GM12878 (cell line): ENCODE data around the gene NFYC. TPM values are rescaled to one million over a fixed set of nuclear protein-coding genes. Genes with fewer than 3 reads are reported as not detected.

Experiments
- ATF7 ChIP-seq: fragments of 450-650 bp; IDR thresholded peaks from 2 replicates; pipeline ENCODE4 v1.6.1; 2016; ENCODE audit warnings: low read depth, mild to moderate bottlenecking
- EP300 ChIP-seq, 2 experiments: fragments of 150-350 bp in 1 of 2; IDR thresholded peaks; 2 replicates each; pipeline ENCODE4 v1.6.1; 2011 to 2012; ENCODE audit warnings: low read depth in 2 of 2, low read length in 2 of 2, borderline replicate concordance in 1 of 2, improper control_type of control experiment in 1 of 2, inconsistent platforms in 1 of 2; ENCODE audit not compliant: control insufficient read depth in 1 of 2
- FOXM1 ChIP-seq: IDR thresholded peaks from 2 replicates; pipeline ENCODE4 v1.6.1; 2012; ENCODE audit warnings: low read depth, mild to moderate bottlenecking, inconsistent platforms, low read length, moderate library complexity
- KDM1A ChIP-seq: fragments of 200-600 bp; sonication (generic); IDR thresholded peaks from 2 replicates; pipeline ENCODE4 v1.6.1; 2016; ENCODE audit warnings: borderline replicate concordance
- MXI1 ChIP-seq: fragments of 150-350 bp; IDR thresholded peaks from 2 replicates; pipeline ENCODE4 v1.6.1; 2011; ENCODE audit warnings: low read depth, mild to moderate bottlenecking, inconsistent platforms, low read length, improper control_type of control experiment
- RAD21 ChIP-seq: IDR thresholded peaks from 2 replicates; pipeline ENCODE4 v1.6.1; 2011; ENCODE audit warnings: mild to moderate bottlenecking, low read depth, low read length, moderate library complexity; ENCODE audit not compliant: insufficient read depth
- RAD51 ChIP-seq: fragments of 450-650 bp; IDR thresholded peaks from 2 replicates; pipeline ENCODE4 v1.6.1; 2016; ENCODE audit warnings: moderate library complexity, mild to moderate bottlenecking, inconsistent platforms
- SIX5 ChIP-seq: IDR thresholded peaks from 2 replicates; pipeline ENCODE4 v1.6.1; 2011; ENCODE audit warnings: mild to moderate bottlenecking, low read depth, low read length, moderate library complexity; ENCODE audit not compliant: severe bottlenecking
- ZBED1 ChIP-seq: IDR thresholded peaks from 2 replicates; pipeline ENCODE4 v1.6.1; 2016; ENCODE audit warnings: borderline replicate concordance
- ZBTB40 ChIP-seq: fragments of 450-650 bp; IDR thresholded peaks from 2 replicates; pipeline ENCODE4 v1.6.1; 2016; ENCODE audit warnings: mild to moderate bottlenecking, moderate library complexity, borderline replicate concordance
- ZNF384 ChIP-seq: IDR thresholded peaks from 2 replicates; pipeline ENCODE4 v1.6.1; 2012; ENCODE audit warnings: low read depth, mild to moderate bottlenecking, low read length, improper control_type of control experiment, borderline replicate concordance
- polyA plus RNA-seq, 11 experiments: library from polyadenylated mRNA; depleted of rRNA in 4 of 11; unstranded in 6 of 11; stranded (reverse) in 5 of 11; fragments of >200 nt; fragmentation: Nextera tagmentation in 4 of 11; fragmentation: Illumina TruSeq in 1 of 11; extraction: Ambion mirVana in 4 of 11; extraction: Trizol in 1 of 11; gene quantifications; 1 replicate in 1 of 11; 2 replicates in 10 of 11; pipeline versions ENCODE4 v1.2.1 to v1.2.3, GENCODE V29; 2011 to 2016; ENCODE audit warnings: inconsistent platforms in 2 of 11, missing spikeins in 2 of 11, low read depth in 1 of 11
- total RNA-seq, 4 experiments: library from RNA; depleted of rRNA in 3 of 4; stranded (reverse); fragments of >200 nt in 3 of 4; fragmentation: Illumina TruSeq in 1 of 4; extraction: Trizol in 1 of 4; gene quantifications; 2 replicates each; pipeline versions ENCODE4 v1.2.1 to v1.2.3, GENCODE V29; 2013 to 2021

The NFYC gene
- total and polyA plus RNA-seq, 10 of the 15 experiments (the other 5 are each of a cell fraction or from before 2014, with no cell fraction given), result 4.3 to 84.2 (median 58.3) TPM

GRCh38 chr1:40751802-40752201, 60.3 kb downstream of the NFYC start (continued):
- no peak for TF ChIP-seq EP300 (IDR thresholded peaks at IDR 0.05; ENCODE audit: borderline replicate concordance in 1 of 2, control insufficient read depth in 1 of 2, low read depth in 2 of 2, low read length in 2 of 2)
- no peak for TF ChIP-seq RAD51
- no peak for TF ChIP-seq SIX5
- no peak for TF ChIP-seq FOXM1
- TF ChIP-seq ZBED1, result no peak
- TF ChIP-seq ZNF384, result no peak
- TF ChIP-seq RAD21, result no peak
- no peak for TF ChIP-seq ZBTB40
- TF ChIP-seq KDM1A, result no peak
- TF ChIP-seq ATF7, result no peak
- TF ChIP-seq MXI1, result no peak
